ENCODE data around the gene PCYT1A.

- TF ChIP-seq POLR2A (IDR thresholded peaks at IDR 0.05; ENCODE audit: low read length) (peak; percentile 93), GATA1 (IDR thresholded peaks at IDR 0.05; ENCODE audit: low read depth, low read length) (no peak)
Observed at GRCh38 chr3:196287440-196288140, at the start of gene PCYT1A.

Data from erythroblast (primary cell).